Breast epithelium (tissue), 4 donors: ENCODE data around the gene FLAD1. TPM values are rescaled to one million over a fixed set of nuclear protein-coding genes. Genes with fewer than 3 reads are reported as not detected.

Experiments used
- DNase-seq, 2 donors: peaks; one replicate each; pipeline ENCODE4 v3.0.0-alpha.2; 2019; ENCODE audit warnings: low spot score in 2 of 2
- H3K27ac ChIP-seq, 2 donors: fragments of 200-600 bp; sonication (generic) in 1 of 2; one replicate each; pipeline ENCODE4 v1.5.1; 2016 to 2019; ENCODE audit warnings: mild to moderate bottlenecking in 1 of 2
- H3K27me3 ChIP-seq, 2 donors: fragments of 200-600 bp; sonication (generic) in 1 of 2; one replicate each; pipeline versions ENCODE4 v1.5.1 to v1.6.0; 2017 to 2019; ENCODE audit warnings: control low read depth in 1 of 2, mild to moderate bottlenecking in 1 of 2
- H3K36me3 ChIP-seq: fragments of 200-600 bp; one replicate; pipeline ENCODE4 v1.5.1; 2019
- H3K4me1 ChIP-seq, 2 donors: fragments of 200-600 bp; sonication (generic); one replicate each; pipeline ENCODE4 v1.5.1; 2016 to 2019; ENCODE audit warnings: control low read depth in 1 of 2
- H3K4me3 ChIP-seq, 3 donors: fragments of 200-600 bp; sonication (generic); 1 replicate in 2 of 3; 2 replicates in 1 of 3; pipeline ENCODE4 v1.5.1; 2016 to 2019; ENCODE audit warnings: mild to moderate bottlenecking in 3 of 3, moderate library complexity in 2 of 3
- H3K9me3 ChIP-seq, 2 donors: fragments of 200-600 bp; sonication (generic) in 1 of 2; one replicate each; pipeline ENCODE4 v1.5.1; 2016 to 2019; ENCODE audit warnings: control low read depth in 1 of 2
- CTCF ChIP-seq, 3 donors: fragments of 450-650 bp; IDR thresholded peaks; one replicate each; pipeline ENCODE4 v1.5.1; 2016 to 2017; ENCODE audit warnings: antibody characterized with exemption in 3 of 3, mild to moderate bottlenecking in 3 of 3, moderate library complexity in 3 of 3
- POLR2A ChIP-seq: fragments of 450-650 bp; IDR thresholded peaks from one replicate; pipeline ENCODE4 v1.6.1; 2016; ENCODE audit warnings: antibody characterized with exemption, mild to moderate bottlenecking, moderate library complexity
- POLR2AphosphoS5 ChIP-seq, 3 donors: sonication (generic); formaldehyde crosslinking; IDR thresholded peaks; one replicate each; pipeline ENCODE4 v1.6.1; 2017; ENCODE audit warnings: antibody characterized with exemption in 3 of 3
- intact Hi-C: fragments of 100-400 bp; cut with DNase I; formaldehyde crosslinking; loops from one replicate; pipeline ENCODE4 v1.15.1; 2023; ENCODE audit warnings: low total_unique reads
- total RNA-seq, 3 donors: library from RNA; depleted of rRNA; stranded (reverse); fragments of >200 nt; gene quantifications; one replicate each; pipeline ENCODE4 v1.1.0, GENCODE V29; 2016

Gene FLAD1
- total RNA-seq, 3 donors from 2014 or later, result 27.0 to 42.7 (median 39.3) TPM

- Histone ChIP-seq H3K4me3 (no peak overlapping the region), H3K9me3 (no peaks in the 10 kb centered on the region), H3K27me3 (no peaks in the 10 kb centered on the region), H3K36me3 (no peaks in the 10 kb centered on the region), H3K27ac (peak overlapping the region; percentile 68 to 99), H3K4me1 (peaks cover 23 to 28% of the 10 kb centered on the region in 2 donors)
- DNase-seq, result no peak
- no peak for TF ChIP-seq POLR2AphosphoS5 (IDR thresholded peaks at IDR 0.05)
- no peak for TF ChIP-seq CTCF (IDR thresholded peaks at IDR 0.05)
- no peak for TF ChIP-seq POLR2A
- intact Hi-C loops, result no loop called here
These were observed 30.5 kb downstream of the FLAD1 start for GRCh38 chr1:155013632-155014031.

GRCh38 chr1:155014709-155015508 is 31.8 kb downstream of the FLAD1 start:
- Histone ChIP-seq H3K4me3 (no peak overlapping the region), H3K4me1 (peaks cover 22 to 28% of the 10 kb centered on the region in 2 donors), H3K36me3 (no peaks in the 10 kb centered on the region), H3K9me3 (no peaks in the 10 kb centered on the region), H3K27ac (peak overlapping the region; percentile 91 to 92), H3K27me3 (no peaks in the 10 kb centered on the region)
- TF ChIP-seq CTCF (IDR thresholded peaks at IDR 0.05), result no peak
- no peak for TF ChIP-seq POLR2A
- no peak for TF ChIP-seq POLR2AphosphoS5 (IDR thresholded peaks at IDR 0.05)
- DNase-seq, result no peak
- intact Hi-C loops, result loop anchor here (5.0 kb wide), 1 partner anchor 37 kb away; the partner anchor contains the start of gene ADAM15

- Histone ChIP-seq H3K4me3 (no peak overlapping the region), H3K4me1 (peaks cover 14 to 28% of the 10 kb centered on the region in 2 donors), H3K27me3 (no peaks in the 10 kb centered on the region), H3K27ac (peak overlapping the region; percentile 91 to 92), H3K9me3 (no peaks in the 10 kb centered on the region), H3K36me3 (no peaks in the 10 kb centered on the region)
- TF ChIP-seq POLR2AphosphoS5 (IDR thresholded peaks at IDR 0.05), result no peak
- TF ChIP-seq POLR2A, result no peak
- no peak for TF ChIP-seq CTCF (IDR thresholded peaks at IDR 0.05)
- intact Hi-C loops, result loop anchor here (5.0 kb wide), 1 partner anchor 37 kb away; the partner anchor contains the start of gene ADAM15
- no peak for DNase-seq
These were observed 32.5 kb downstream of the FLAD1 start for GRCh38 chr1:155015527-155016230.

- TF ChIP-seq POLR2AphosphoS5 (IDR thresholded peaks at IDR 0.05) (no peak), POLR2A (no peak), CTCF (IDR thresholded peaks at IDR 0.05) (no peak)
- Histone ChIP-seq H3K27me3 (no peaks in the 10 kb centered on the region), H3K27ac (peak overlapping the region; percentile 91 to 92), H3K36me3 (no peaks in the 10 kb centered on the region), H3K4me1 (peaks cover 8 to 21% of the 10 kb centered on the region in 2 donors), H3K4me3 (peak overlapping the region in 1 of 3 donors; percentile 59), H3K9me3 (no peaks in the 10 kb centered on the region)
- intact Hi-C loops, result loop anchor here (5.0 kb wide), 1 partner anchor 36 kb away; the partner anchor contains the start of gene ADAM15
- DNase-seq, result no peak
These were observed 33.2 kb downstream of the FLAD1 start for GRCh38 chr1:155016231-155016831.
